Body of pancreas (tissue), 4 donors: ENCODE results near the gene YAE1.

Experiments used
- CTCF ChIP-seq, 7 experiments: fragments of 450-650 bp in 4 of 7; fragments of 200-600 bp in 3 of 7; sonication (generic) in 3 of 7; IDR thresholded peaks; one replicate each; pipeline ENCODE4 v1.5.1; 2016 to 2019; ENCODE audit warnings: antibody characterized with exemption in 7 of 7
- POLR2A ChIP-seq, 3 donors: fragments of 450-650 bp; IDR thresholded peaks; one replicate each; pipeline ENCODE4 v1.6.1; 2016; ENCODE audit warnings: antibody characterized with exemption in 3 of 3, mild to moderate bottlenecking in 2 of 3

DNA sequence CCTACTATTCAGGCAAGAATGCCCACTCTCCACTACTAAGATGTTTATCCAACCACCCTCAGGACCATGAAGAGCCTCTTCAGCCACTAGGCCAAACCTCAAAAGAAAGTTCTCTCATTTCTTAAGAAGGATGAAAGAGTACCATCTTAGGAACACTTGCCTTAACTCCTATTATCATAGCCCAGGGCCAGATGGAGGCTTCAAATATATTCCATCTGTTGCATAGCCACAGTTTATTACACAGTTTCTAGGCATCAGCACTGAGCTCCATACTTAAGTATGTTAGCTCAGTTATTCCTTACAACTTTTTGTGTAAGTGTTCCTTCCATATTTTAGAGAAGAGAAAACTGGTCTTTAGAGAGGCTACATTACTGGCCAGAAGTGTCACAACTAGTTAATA lies 37.4 kb upstream of the YAE1 start:
- TF ChIP-seq CTCF (IDR thresholded peaks at IDR 0.05) (no peak), POLR2A (IDR thresholded peaks at IDR 0.05) (no peak)
